ENCODE data around the gene POLE.

POLE gene

GRCh38 chr12:132579744-132580143 lies 107.4 kb downstream of the POLE start:
- no peak for DNase-seq (ENCODE audit: low read depth)

- DNase-seq (ENCODE audit: low read depth), result no peak
Observed at GRCh38 chr12:132578826-132579225, 108.3 kb downstream of the POLE start.

GRCh38 chr12:132578118-132578517 lies 109.0 kb downstream of the POLE start:
- DNase-seq (ENCODE audit: low read depth), result no peak

GRCh38 chr12:132577191-132577920 lies 109.8 kb downstream of the POLE start:
- no peak for DNase-seq (ENCODE audit: low read depth)

GRCh38 chr12:132576701-132577100 lies 110.4 kb downstream of the POLE start:
- DNase-seq (ENCODE audit: low read depth), result no peak

GRCh38 chr12:132575661-132576060 lies 111.5 kb downstream of the POLE start:
- no peak for DNase-seq (ENCODE audit: low read depth)

GRCh38 chr12:132574271-132574996 lies 112.7 kb downstream of the POLE start:
- DNase-seq (ENCODE audit: low read depth), result no peak
